Measurements from ENCODE around the gene ZNF787.

ZNF787 gene

GRCh38 chr19:56097306-56097705, 23.8 kb downstream of the ZNF787 start:
- no peak for DNase-seq (ENCODE audit: extremely low spot score)
- CTCF ChIA-PET, result no interaction called here
- TF ChIP-seq FOXK2 (IDR thresholded peaks at IDR 0.05) (no peak), SP1 (IDR thresholded peaks at IDR 0.05) (no peak), FOXA1 (IDR thresholded peaks at IDR 0.05) (no peak), L3MBTL2 (conservative IDR thresholded peaks at IDR 0.05) (no peak), CTBP1 (IDR thresholded peaks at IDR 0.05; ENCODE audit: borderline replicate concordance) (no peak), NFRKB (IDR thresholded peaks at IDR 0.05) (no peak)
- POLR2A ChIA-PET, result no interaction called here

GRCh38 chr19:56096665-56097064, 24.4 kb downstream of the ZNF787 start:
- POLR2A ChIA-PET, result no interaction called here
- DNase-seq (ENCODE audit: extremely low spot score), result no peak
- TF ChIP-seq L3MBTL2 (conservative IDR thresholded peaks at IDR 0.05), result no peak
- TF ChIP-seq TARDBP (IDR thresholded peaks at IDR 0.05), result no peak
- no peak for TF ChIP-seq SP1 (IDR thresholded peaks at IDR 0.05)
- CTCF ChIA-PET, result no interaction called here

GRCh38 chr19:56094449-56094848, 26.6 kb downstream of the ZNF787 start:
- no peak for TF ChIP-seq TARDBP (IDR thresholded peaks at IDR 0.05)
- no peak for TF ChIP-seq PKNOX1 (IDR thresholded peaks at IDR 0.05)
- no peak for TF ChIP-seq CTBP1 (IDR thresholded peaks at IDR 0.05; ENCODE audit: borderline replicate concordance)
- CTCF ChIA-PET, result no interaction called here
- no peak for DNase-seq (ENCODE audit: extremely low spot score)
- POLR2A ChIA-PET, result no interaction called here

GRCh38 chr19:56092685-56093631, 28.1 kb downstream of the ZNF787 start:
- POLR2A ChIA-PET, result no interaction called here
- TF ChIP-seq PKNOX1 (IDR thresholded peaks at IDR 0.05), result no peak
- no peak for TF ChIP-seq ARNT (IDR thresholded peaks at IDR 0.05)
- no peak for DNase-seq (ENCODE audit: extremely low spot score)
- CTCF ChIA-PET, result no interaction called here

- TF ChIP-seq ZNF384 (IDR thresholded peaks at IDR 0.05), result no peak
- no peak for TF ChIP-seq SUZ12 (IDR thresholded peaks at IDR 0.05)
- TF ChIP-seq ARNT (IDR thresholded peaks at IDR 0.05), result no peak
- TF ChIP-seq LEF1 (IDR thresholded peaks at IDR 0.05; ENCODE audit: borderline replicate concordance), result no peak
- no peak for TF ChIP-seq CTBP1 (IDR thresholded peaks at IDR 0.05; ENCODE audit: borderline replicate concordance)
- TF ChIP-seq TARDBP (IDR thresholded peaks at IDR 0.05), result no peak
- no peak for TF ChIP-seq SP1 (IDR thresholded peaks at IDR 0.05)
- TF ChIP-seq ELF4 (IDR thresholded peaks at IDR 0.05), result no peak
- no peak for TF ChIP-seq HDGF (IDR thresholded peaks at IDR 0.05; ENCODE audit: borderline replicate concordance)
- TF ChIP-seq NFRKB (IDR thresholded peaks at IDR 0.05), result no peak
- POLR2A ChIA-PET, result interaction anchor here (1.0 kb wide), 1 partner anchor 29 kb away, joined by 4 read pairs; the partner anchor contains the start of gene ZNF787
- DNase-seq (ENCODE audit: extremely low spot score), result no peak
- CTCF ChIA-PET, result interaction anchor here (1.6 kb wide), 1 partner anchor 79 kb away, joined by 7 read pairs; no protein-coding TSS in a partner anchor
Observed at GRCh38 chr19:56091751-56092546, 29.1 kb downstream of the ZNF787 start.

- no peak for DNase-seq (ENCODE audit: extremely low spot score)
- CTCF ChIA-PET, result interaction anchor here (0.9 to 1.6 kb wide), 2 partner anchors 11 to 80 kb away, joined by 3 to 7 read pairs; no protein-coding TSS in a partner anchor
- POLR2A ChIA-PET, result interaction anchor here (1.0 kb wide), 1 partner anchor 30 kb away, joined by 4 read pairs; the partner anchor contains the start of gene ZNF787
- TF ChIP-seq FOXA1 (IDR thresholded peaks at IDR 0.05) (no peak), NFRKB (IDR thresholded peaks at IDR 0.05) (no peak), SUZ12 (IDR thresholded peaks at IDR 0.05) (no peak), PKNOX1 (IDR thresholded peaks at IDR 0.05) (no peak), L3MBTL2 (conservative IDR thresholded peaks at IDR 0.05) (no peak), ZNF384 (IDR thresholded peaks at IDR 0.05) (no peak), ELF4 (IDR thresholded peaks at IDR 0.05) (no peak), ARNT (IDR thresholded peaks at IDR 0.05) (no peak), SP1 (IDR thresholded peaks at IDR 0.05) (no peak), FOXM1 (IDR thresholded peaks at IDR 0.05; ENCODE audit: borderline replicate concordance) (no peak), HDGF (IDR thresholded peaks at IDR 0.05; ENCODE audit: borderline replicate concordance) (no peak), BHLHE40 (IDR thresholded peaks at IDR 0.05; ENCODE audit: borderline replicate concordance) (no peak), TARDBP (IDR thresholded peaks at IDR 0.05) (no peak), CTBP1 (IDR thresholded peaks at IDR 0.05; ENCODE audit: borderline replicate concordance) (no peak), FOXK2 (IDR thresholded peaks at IDR 0.05) (no peak)
Observed at GRCh38 chr19:56091066-56091490, 30.0 kb downstream of the ZNF787 start.
